GM21786 (cell line): Measurements from ENCODE around the gene TRIP10.
"Not testable (repeated sequence)": the region's sequence is repeated elsewhere in the genome, so short reads cannot be mapped to it uniquely, and the experiment has no call there.

ENCODE experiments used
- ATAC-seq: cut with Tn5 transposase; IDR thresholded peaks from one replicate; pipeline ENCODE4 v1.9.1; 2021; ENCODE audit not compliant: unreplicated experiment

The TRIP10 gene

DNA sequence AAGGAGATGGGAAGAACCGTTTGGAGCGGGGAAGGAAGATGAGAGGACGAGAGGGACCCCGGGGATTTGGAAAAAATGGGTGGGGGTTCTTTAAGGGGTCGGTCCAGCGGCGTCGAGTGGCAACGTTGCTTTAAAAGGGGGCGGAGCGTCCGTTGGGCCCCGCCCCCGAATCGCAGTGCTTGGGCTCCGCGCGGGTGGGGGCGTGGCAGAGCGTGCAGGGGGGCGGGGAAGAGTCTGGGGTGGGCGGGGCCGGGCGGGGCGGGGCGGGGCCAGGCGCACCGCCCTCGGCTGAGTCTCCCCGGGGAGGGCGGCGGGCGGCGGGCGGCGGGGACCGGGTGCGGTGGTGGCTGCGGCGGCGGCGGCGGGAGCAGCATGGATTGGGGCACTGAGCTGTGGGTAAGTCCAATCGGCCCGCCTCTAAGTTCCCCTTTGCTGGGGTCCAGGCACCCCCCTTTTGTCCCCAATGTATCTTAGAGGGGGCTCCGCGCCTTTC is at the start of gene TRIP10:
TSS of gene TRIP10 (plus strand) at position 291 of the 493 bp plus-strand sequence. CDS start at position 373, 82 bp downstream.
- no peak for ATAC-seq

DNA sequence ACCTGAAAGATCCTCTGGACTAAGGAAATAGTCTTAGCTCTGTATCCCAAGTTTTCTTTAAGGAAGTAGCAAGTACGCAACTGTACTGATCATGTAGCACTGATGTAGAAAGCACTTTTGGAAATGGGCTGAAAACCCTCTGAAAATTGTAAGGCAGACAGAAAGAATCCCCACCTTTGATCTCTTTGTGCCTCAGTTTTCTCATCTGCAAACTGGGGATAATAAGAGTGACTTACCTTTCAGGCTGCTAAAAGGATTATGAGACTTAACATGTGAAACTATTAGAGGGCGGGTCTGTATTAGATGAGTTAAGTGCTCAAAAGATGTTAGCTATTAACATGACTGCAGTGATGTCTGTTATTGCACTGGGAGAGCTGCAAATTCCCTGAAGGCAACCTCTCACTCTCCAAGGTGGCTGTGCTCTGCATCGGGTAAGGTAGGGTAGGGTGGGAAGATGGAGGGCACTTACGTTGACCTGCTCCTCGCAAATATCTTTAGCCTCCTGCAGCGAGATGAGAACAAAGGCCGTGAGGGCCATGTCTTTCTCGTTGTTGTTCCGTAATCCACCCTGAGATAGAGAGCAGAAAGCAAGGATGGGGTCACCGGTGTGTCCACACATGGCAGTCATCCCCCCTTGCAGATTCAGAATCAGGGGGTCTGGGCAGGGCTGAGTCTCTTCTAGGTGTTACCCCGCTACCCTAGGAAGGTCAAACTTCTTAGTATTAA is 49.2 kb upstream of the TRIP10 start:
- no peak for ATAC-seq

- no peak for ATAC-seq
Measured at GRCh38 chr19:6691342-6691741, 48.1 kb upstream of the TRIP10 start.

GRCh38 chr19:6692027-6692426 is 47.5 kb upstream of the TRIP10 start:
- no peak for ATAC-seq

DNA sequence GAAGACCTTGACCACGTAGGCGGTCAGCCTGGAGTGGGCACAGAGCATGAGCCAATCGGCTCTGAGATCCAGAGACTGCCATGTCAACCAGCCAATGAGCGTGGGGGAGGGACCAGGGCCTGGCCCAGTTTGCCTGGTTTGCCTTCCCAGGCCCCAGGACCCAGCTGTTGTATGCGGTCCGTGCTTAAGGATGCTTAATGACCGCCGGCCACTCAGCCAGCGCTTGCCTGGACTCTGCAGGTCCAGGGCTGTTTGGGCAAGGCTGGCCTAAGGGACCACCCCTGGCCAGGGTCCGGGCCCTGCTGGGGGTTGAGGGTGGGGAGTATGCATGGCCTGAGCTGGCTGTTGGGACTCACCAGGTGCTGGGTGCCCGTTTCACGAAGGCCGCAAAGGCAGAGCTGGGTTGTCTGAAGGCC is 46.4 kb upstream of the TRIP10 start:
- no peak for ATAC-seq

DNA sequence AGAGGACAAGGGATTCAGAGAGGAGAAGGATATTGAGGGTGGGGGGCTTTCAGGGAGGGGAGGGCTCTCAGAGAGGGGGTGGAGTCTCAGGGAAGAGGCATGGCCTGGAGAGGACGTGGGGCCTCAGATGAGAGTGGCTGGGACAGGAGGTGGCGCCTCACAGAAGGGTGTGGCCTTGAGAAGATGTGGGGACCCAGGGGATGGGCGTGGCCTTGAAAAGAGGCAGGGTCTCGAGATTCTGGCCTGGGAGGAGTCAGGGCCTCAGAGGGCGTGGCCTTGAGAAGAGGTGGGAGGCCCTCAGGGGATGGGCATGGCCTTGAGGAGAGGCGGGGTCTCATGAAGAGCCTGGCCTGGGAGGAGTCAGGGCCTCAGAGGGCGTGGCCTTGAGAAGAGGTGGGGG is 45.8 kb upstream of the TRIP10 start:
- ATAC-seq = no peak

DNA sequence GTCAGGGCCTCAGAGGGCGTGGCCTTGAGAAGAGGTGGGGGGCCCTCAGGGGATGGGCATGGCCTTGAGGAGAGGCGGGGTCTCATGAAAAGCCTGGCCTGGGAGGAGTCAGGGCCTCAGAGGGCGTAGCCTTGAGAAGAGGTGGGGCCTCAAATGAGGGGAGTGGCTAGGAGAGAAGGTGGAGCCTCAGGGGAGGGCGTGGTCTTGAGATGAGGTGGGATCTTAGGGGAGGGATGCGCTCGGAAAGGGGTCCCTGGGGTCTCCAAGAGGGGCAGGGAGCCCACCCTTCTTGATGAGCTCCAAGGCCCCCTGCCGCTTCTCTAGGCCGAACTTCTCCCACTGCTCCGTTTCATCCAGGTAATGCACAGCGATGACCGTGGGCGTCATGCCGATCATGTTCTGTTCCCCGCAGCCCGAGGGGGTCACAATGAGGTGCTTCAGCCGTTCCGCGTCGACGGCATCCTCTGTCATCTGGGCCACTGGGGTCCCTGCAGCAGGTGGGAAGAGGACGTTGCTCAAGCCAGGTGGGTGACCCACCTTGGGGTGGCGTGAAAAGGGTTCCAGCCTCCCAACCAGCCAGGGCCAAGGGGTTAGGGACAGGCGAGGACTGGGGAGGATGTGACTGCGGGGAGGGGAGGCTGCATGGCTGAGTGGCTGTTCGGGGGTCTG is 45.2 kb upstream of the TRIP10 start:
- ATAC-seq = no peak

DNA sequence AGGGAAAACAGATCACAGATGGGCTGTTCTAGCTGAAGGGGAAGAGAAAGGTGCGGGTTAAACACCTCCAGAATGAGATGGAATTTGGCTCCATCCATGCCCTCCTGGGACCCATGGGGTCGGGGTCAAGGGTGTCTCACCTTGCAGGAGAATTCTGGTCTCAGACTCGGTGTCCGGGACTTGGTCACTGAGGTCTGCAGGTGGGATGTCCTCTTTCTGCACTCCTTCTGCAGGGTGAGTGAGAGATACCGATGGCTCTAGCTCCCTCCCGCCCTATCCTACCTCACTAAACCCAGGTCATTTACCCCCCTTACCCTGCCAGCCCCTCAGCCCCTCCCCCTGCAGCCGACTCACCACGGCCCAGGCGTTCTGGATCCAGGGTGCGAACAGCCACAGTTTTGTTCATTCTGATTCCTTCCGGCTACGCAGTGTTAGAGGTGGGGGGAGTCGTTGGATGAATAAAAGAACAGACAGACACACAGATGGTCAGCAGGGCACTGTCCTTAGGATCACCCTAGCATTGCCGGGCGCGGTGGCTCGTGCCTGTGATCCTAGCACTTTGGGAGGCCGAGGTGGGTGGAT is 43.1 kb upstream of the TRIP10 start:
- no peak for ATAC-seq

DNA sequence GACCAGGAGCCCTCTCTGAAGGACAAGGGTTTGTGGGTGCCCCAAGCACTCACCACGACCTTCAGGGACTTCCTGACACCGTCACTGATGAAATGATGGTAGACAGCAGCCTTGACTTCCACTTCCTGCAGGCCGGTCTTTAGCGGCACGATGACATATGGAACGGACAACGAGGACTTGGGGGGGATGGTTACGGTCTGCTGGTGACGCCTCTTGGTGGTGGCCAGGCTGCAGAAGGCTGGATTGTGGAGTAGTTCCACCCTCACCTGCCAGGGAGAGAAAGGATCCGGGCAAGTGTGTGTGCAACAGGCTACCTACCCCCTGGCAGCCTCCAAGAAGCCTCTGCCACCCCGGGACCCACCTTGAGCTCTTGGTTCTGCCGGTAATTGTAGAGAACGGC is 42.2 kb upstream of the TRIP10 start:
- no peak for ATAC-seq

DNA sequence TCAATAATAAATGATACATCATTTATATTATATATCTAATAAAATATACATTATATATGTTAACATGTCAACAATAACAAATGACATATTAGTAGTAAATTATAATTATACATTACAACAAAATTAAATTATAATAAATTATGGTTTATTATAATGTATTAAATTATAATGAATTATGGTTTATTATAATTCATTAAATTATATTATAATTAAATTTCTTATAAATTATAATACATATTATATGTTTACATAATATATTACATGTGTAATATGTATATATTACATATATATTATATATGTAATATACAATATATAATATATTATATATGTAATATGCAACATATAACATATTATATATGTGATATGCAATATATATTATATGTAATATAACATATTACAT is 39.5 kb upstream of the TRIP10 start:
- ATAC-seq = no peak

DNA sequence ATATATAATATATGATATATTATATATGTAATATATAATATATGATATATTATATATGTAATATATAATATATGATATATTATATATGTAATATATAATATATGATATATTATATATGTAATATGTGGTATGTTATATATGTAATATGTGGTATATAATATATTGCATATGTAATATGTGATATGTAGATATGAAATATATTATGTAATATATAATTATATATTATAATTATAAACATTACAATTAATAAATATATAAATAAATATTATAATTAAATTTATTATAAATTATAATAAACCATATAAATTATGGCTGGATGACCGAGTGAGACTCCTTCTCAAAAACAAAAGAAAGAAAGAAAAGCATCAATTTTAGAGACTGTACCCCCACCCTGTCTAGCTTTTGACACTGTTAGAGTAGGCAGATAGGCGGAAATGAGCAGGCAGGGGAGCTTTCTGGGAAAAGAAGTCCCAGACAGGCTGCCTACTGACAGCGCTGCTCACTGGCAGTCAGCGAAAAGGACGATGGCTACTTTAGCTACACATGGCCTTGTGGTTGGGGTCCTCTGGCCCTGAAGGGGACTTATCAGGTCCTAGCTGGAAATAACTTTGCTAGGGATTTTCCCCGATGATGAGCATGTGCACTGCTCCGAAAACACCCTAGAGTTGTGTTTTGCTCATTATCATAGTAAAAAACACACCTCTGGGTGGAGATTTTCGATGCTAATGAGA is 38.7 kb upstream of the TRIP10 start:
- ATAC-seq = no peak

DNA sequence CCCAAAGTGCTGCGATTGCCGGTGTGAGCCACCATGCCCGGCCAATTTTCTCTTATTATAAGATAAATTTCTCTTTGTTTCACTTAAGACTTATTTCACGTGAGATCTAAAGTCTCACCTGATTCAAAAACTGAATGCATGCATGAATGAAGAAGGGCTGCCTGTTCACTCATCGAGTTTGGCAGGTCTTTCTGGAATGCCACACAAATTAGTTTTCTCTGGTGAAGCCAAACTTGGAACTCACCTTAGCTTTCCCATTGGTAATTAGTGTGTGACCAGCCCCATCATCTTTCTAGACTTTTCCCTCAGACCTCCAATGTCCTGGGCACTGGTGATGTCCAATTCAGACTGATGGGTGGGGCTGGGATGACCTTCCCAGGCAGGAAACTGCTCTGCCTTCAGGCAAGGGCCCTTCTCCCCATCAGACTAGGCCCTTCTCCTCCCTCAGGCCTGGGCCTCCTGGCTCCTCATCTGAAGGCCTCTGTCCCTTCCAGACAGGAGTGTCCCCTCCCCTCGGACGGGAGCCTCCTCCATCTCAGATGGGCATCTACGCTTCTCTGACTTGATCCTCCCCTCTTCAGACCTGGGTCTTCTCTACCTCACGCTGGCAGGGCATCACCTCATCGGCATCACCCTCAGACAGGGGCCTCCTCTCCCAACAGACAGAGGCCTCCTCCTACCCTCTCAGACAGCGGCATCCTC is 33.4 kb upstream of the TRIP10 start:
- no peak for ATAC-seq

DNA sequence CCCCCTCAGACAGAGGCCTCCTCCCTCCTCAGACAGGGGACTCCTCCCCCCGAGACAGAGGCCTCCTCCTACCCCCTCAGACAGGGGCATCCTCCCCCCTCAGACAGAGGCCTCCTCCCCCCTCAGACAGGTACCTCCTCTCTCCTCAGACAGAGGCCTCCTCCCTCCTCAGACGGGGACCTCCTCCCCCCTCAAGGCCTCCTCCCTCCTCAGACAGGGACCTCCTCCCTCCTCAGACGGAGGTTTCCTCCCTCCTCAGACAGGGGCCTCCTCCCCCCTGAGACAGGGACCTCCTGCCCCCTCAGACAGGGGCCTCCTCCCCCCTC is 32.9 kb upstream of the TRIP10 start:
- no peak for ATAC-seq

DNA sequence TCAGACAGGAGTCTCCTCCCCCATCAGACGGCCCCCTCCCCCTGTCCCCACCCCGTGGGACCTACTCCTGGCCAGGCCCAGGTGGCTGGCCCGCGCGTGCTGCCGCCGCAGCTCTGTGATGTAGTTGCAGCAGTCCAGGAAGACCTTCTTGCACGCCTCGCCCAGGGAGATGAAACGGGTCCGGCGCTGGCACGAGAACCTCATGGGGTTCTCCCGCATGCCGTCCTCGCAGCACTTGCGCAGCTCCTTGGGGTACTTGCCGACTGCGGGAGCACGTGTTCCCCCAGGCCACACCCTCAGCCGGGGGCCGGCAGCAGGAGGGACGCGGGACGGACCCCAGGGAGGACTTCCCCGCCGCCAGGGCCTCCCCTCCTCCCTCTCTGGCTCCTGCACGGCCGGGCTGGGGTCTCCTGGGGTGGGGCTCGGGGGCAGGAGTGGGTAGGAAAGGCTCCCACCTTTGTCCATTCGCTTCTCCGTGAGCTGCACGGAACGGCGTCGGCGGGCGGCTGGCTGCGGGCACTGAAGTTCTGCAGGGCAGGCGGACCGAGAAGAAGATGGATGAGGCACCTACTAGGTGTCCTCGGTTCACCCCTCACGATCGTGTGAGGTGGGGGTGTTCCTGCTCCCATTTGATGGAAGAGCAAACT is 32.3 kb upstream of the TRIP10 start:
- ATAC-seq = no peak

DNA sequence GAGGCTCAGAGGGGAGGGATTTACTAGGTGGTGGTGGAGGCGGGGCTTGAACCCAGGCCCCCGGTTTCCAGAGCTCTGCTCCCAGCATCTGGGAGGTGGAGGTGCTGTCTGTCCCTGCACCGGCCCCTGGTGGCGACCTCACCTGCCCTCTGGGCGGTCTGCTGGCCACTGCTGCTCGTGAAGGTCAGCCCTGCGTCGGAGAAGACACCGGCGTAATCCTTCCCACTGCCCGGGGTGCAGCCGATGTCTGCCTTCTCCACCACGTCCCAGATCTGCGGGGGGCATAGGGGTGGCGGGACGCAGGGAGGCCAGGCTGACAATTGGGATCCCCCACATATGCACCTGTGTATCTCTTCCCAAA is 31.8 kb upstream of the TRIP10 start:
- no peak for ATAC-seq

DNA sequence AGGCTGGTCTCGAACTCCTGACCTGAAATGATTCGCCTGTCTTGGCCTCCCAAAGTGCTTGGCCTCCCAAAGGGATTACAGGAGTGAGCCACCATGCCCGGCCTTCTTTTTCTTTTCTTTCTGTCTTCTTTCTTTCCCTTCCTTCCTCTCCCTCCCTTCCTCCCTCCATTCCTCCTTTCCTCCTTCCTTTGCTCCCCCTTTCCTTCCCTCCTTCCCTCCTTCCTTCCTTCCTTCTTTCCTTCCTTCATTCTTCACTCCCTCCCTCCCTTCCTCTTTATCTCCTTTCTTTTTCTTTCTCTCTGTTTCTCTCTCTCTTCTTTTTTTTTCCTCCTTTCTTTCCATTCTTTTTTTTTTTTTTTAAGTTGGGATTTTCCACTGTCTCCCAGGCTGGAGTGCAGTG is 31.1 kb upstream of the TRIP10 start:
- no peak for ATAC-seq

DNA sequence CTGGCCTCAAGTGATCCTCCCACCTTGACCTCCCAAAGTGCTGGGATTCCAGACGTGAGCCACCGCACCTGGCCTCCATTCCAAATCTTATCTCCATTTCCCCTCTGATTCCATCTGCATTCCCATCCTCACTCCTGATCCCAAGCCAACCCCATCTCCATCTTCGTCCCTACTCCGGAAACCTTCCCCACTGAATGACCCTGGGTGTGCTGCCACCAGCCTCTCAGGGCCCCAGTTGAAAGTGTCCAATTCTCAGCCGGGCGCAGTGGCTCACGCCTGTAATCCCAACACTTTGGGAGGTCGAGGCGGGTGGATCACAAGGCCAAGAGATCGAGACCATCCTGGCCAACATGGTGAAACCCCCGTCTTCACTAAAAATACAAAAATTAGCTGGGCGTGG is 30.6 kb upstream of the TRIP10 start:
- not testable (repeated sequence) for ATAC-seq

GRCh38 chr19:6709549-6709948 is 29.9 kb upstream of the TRIP10 start:
- no peak for ATAC-seq

DNA sequence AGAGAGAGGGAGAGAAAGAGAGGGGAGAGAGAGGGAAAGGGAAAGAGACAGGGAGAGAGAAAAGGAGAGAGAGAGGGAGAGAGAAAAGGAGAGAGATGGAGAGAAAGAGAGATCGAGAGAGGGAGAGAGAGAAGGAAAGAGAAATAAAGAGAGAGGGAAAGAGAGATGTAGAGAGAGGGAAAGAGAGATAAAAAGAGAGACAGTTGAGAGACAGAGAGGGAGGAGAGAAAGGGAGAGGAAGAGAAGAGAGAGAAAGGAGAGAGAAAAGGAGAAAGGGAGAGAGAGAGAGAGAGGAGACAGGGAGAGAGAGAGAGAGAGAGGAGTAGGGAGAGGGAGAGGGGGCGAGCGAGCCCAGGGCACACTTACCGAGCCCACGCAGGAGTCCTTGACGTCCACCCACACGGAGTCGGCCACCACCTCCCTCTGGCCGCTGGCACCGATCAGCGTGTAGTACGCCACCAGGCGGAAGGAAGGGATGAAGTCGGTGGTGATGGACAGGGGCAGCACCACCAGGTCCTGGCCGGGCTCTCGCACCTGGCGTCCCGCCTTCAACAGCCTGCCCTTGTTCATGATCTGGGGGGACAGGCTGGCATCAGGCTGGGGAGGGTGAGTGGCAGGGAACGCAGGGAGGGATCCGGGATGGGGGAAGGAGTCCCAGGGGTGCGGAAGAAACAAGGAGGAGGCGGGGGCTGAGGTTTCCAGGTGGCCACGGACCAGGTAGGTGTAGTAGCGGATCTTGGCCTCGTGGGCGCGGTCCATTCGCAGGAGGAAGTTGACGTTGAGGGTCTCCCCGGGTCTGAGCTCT is 29.0 kb upstream of the TRIP10 start:
- no peak for ATAC-seq

DNA sequence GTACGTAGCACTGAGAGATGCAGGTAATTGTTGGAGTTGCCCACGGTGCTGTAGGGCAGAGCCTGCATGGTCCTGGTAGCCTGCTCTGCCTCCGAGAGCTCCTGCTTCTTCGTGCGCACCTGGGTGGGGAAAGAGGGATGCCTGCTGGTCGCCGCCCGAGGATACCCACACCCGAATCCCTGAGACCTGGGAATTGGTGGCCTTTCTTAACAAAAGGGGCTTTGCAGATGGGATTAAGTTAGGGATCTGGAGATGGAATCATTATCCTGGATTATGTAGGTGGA is 28.5 kb upstream of the TRIP10 start:
- no peak for ATAC-seq
